Activated T-helper 2 cell treated with anti-CD3 and anti-CD28 coated beads, Interferon-gamma antibody, Interleukin-2, Interleukin-4, amounts not matched to agents 10 μg/mL and 5 μg/mL and 100 μg/mL, durations not matched to agents 14 hours and 24 hours and 36 hours (primary cell): ENCODE measurements around the gene MYOM3. TPM values are rescaled to one million over a fixed set of nuclear protein-coding genes. Genes with fewer than 3 reads are reported as not detected.

Source experiments
- DNase-seq: peaks from one replicate; pipeline ENCODE4 v3.0.0; 2021; ENCODE audit warnings: low spot score
- H3K27ac Mint-ChIP-seq: one replicate; pipeline ENCODE4 v1.8.0; 2021; ENCODE audit warnings: mixed read lengths
- H3K27me3 Mint-ChIP-seq: one replicate; pipeline ENCODE4 v1.8.0; 2021; ENCODE audit warnings: low read depth, mixed read lengths
- H3K36me3 Mint-ChIP-seq: one replicate; pipeline ENCODE4 v1.8.0; 2021; ENCODE audit warnings: low read depth, mixed read lengths
- H3K4me1 Mint-ChIP-seq: one replicate; pipeline ENCODE4 v1.8.0; 2021; ENCODE audit warnings: low read depth, mixed read lengths
- H3K4me3 Mint-ChIP-seq: one replicate; pipeline ENCODE4 v1.8.0; 2021; ENCODE audit warnings: low read depth, mild to moderate bottlenecking, moderate library complexity, mixed read lengths
- H3K9me3 Mint-ChIP-seq: one replicate; pipeline ENCODE4 v1.8.0; 2021; ENCODE audit warnings: mixed read lengths
- intact Hi-C: fragments of 100-400 bp; cut with micrococcal nuclease; formaldehyde crosslinking; loops from one replicate; pipeline ENCODE4 v1.15.1; 2023
- total RNA-seq: library from RNA; stranded (reverse); gene quantifications from 2 replicates; pipeline ENCODE4 v1.2.3, GENCODE V29; 2022

MYOM3 gene
- total RNA-seq, 1 donor from 2014 or later = not detected

DNA sequence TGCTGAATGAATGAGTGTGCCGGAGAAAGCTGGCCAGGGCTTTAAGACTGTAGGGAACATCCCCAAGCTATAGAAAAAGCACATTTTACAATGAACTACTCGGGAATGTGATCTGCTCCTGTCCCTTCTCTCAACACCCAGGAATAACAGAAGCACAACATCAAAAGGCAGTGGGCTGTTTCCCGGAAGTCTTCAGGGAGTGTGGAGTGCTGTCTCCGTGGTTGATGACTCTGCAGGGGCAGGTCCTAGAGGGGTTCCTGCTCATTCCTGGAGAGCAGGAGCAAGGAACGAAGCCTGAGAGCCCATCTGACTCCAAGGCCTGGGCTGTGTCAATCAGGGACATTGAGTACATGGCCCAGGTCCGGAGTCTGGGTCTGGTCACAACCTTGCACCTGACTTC, 35.9 kb upstream of the MYOM3 start:
- DNase-seq = no peak
- Mint-ChIP-seq H3K36me3 (no peaks in the 10 kb centered on the region), H3K4me1 (peaks cover 14% of the 10 kb centered on the region), H3K27ac (no peak overlapping the region), H3K9me3 (no peaks in the 10 kb centered on the region), H3K4me3 (no peak overlapping the region), H3K27me3 (peaks cover 23% of the 10 kb centered on the region)
- intact Hi-C loops = no loop called here

DNA sequence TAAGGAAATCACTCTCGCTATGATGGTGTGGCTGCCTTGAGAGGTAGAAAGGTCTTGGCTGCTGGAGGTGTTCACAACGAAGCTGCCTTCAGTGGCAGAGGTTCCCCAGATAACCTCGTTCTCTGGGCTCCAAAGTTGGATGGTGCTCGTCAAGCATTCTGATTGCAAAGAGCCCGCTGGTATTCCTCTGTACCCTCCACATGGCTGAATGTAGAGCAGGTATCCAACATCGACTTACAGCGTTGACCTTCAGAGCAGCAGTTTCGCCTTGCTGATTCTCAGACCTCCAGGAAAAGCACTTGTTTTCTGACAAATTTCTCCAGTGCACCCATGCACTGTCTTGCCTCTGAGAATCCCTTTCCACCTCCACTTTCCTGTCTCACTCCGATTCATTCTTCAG, 35.3 kb upstream of the MYOM3 start:
- no peaks in the 10 kb centered on the region for H3K9me3 Mint-ChIP-seq
- H3K4me3 Mint-ChIP-seq = no peak overlapping the region
- H3K36me3 Mint-ChIP-seq = no peaks in the 10 kb centered on the region
- H3K27ac Mint-ChIP-seq = no peak overlapping the region
- peaks cover 14% of the 10 kb centered on the region for H3K4me1 Mint-ChIP-seq
- H3K27me3 Mint-ChIP-seq = peaks cover 21% of the 10 kb centered on the region
- no peak for DNase-seq
- intact Hi-C loops = no loop called here

DNA sequence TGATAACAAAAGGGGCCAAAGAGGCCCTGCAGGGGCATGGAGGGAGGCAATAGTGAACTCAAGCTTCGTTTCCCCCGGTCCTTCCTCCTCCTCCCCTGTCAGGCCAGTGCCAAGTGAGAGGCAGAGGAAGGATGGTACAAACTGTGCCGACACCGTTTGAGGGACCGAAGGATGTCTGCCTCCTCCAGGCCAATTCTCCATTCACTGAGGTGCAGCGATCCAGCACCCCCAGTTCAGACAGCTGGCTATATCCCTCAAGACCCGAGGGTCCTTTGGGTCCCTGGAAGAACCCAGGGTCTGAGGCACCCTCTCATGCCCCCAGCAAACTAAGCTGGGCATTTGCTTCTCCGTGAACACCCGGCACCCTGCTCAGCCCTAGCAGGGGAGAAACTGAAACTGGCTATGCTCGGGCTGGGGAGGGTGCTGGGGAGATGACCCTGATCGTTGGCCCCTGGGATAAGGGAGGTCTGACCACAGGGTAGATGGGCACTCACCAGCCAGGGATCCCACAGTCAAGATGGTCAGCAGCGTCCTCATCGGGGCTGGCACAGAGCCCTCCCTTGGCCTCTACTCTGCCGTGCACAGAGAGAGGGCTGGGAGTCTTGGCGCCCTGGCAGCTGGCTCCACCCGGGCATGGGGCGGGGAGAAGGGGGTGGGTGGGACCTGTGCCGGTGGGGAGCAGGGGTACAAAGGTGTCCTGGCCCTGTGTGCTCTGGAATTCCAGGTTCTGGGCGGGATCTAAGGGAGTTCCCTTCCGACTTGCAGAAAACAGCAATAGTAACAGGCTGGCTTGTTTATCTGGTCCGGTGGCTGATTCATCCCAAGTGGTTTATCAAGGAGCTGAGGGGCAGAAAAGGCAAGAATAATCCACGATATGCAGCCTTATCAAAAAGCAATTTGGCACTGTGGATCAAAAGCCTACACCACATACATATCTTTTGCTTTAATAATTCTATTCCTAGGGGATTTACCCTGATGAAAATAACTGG, 30.9 kb upstream of the MYOM3 start, which contains the start of gene IL22RA1:
Gene IL22RA1 (minus strand): TSS at position 595 of the 989 bp plus-strand sequence. CDS start 58 bp downstream, at position 537.
- Mint-ChIP-seq H3K36me3 (no peaks in the 10 kb centered on the region), H3K4me3 (no peak within 1 kb of the TSS), H3K4me1 (no peaks in the 10 kb centered on the region), H3K27ac (no peak within 1 kb of the TSS), H3K27me3 (peaks cover 9% of the 10 kb centered on the region), H3K9me3 (no peaks in the 10 kb centered on the region)
- DNase-seq = no peak
- intact Hi-C loops = no loop called here

DNA sequence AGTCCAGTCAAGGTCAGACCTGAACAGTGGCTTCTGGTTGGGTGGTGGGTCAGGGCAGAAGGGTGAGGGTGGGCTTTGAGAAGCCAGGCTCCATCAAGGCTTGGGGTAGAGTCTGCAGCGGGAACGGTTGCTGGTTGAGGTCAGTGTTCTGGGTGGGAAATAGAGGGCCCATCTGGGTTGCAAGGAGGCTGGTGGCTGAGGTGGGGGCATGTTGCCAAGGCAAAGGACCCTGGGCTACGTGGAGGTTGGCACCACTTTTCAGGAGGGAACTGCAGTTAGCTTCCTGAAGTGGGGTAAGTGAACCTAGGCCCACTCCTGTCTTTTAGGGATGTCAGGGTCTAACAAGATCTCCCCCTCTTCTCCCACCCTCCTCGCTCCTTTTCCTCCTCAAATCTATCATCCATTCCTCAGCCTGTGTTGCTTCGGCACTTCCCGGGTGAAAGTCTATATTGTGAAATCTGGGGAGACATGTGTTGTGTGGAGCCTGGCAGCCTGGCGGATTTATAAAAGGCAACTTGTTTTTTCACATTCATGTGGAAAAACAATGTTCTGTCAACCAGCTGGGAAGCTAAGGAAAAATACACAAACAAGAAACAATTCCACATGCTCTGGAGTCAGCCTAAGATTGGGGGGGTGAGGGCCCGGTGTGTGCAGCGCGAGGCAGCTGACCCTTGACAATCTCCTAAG, 29.5 kb upstream of the MYOM3 start:
- peaks cover 7% of the 10 kb centered on the region for H3K27me3 Mint-ChIP-seq
- no peaks in the 10 kb centered on the region for H3K36me3 Mint-ChIP-seq
- H3K4me1 Mint-ChIP-seq = no peaks in the 10 kb centered on the region
- intact Hi-C loops = no loop called here
- H3K9me3 Mint-ChIP-seq = no peaks in the 10 kb centered on the region
- no peak overlapping the region for H3K27ac Mint-ChIP-seq
- DNase-seq = no peak
- H3K4me3 Mint-ChIP-seq = no peak overlapping the region

DNA sequence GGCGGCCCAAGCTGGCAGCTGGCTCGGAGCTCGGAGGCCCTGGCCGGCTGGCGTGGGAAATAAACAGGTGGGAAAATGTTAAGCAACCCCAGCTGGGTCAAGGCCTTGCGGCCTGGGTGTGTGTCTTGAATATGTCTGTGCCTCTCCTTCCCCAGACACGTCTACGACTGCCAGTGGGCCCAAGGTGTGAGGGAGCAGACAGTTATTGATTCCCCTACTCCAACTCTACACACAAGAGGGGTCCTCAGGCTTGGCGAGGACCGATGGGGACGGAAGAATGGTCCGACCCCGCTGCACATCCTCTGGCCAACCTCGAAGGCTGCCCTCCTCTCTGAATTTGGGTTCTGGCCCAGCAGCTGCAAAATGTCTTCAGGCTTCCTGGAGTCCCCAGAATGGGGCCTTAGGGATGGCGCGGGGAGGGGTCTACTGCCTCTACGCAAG, 28.8 kb upstream of the MYOM3 start:
- Mint-ChIP-seq H3K27ac (no peak overlapping the region), H3K4me3 (no peak overlapping the region), H3K9me3 (no peaks in the 10 kb centered on the region), H3K4me1 (no peaks in the 10 kb centered on the region), H3K36me3 (no peaks in the 10 kb centered on the region), H3K27me3 (peaks cover 4% of the 10 kb centered on the region)
- intact Hi-C loops = no loop called here
- DNase-seq = no peak

DNA sequence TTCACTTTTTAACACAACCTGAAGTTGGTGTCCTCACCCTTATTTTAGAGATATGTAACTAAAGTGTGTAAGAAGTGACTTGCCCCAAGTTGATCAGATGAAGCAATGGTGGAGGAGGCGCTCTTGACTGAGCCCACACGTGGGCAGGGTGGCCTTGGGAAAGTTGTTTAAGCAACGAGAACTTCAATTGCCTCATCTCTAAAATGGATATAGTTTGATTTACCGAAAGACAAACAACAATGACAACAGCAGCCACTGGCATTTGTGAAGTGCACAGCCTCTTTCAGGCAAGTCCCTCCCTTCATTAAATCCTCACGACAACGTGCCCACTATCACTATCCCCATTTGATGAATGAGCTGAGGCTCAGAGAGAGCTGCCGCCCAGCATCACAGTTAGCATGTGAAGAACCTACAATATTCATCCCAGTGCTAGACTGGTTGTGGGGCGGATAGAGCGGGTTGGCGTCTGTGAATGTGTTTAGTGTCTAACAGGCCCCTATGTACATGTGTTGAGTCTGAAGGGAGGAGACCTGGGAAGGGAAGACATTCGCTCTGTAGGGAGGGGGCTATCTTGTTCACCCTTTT, 28.0 kb upstream of the MYOM3 start:
- no peak overlapping the region for H3K27ac Mint-ChIP-seq
- no peak for DNase-seq
- H3K4me1 Mint-ChIP-seq = no peaks in the 10 kb centered on the region
- no peaks in the 10 kb centered on the region for H3K9me3 Mint-ChIP-seq
- intact Hi-C loops = no loop called here
- peaks cover 6% of the 10 kb centered on the region for H3K27me3 Mint-ChIP-seq
- no peak overlapping the region for H3K4me3 Mint-ChIP-seq
- no peaks in the 10 kb centered on the region for H3K36me3 Mint-ChIP-seq

DNA sequence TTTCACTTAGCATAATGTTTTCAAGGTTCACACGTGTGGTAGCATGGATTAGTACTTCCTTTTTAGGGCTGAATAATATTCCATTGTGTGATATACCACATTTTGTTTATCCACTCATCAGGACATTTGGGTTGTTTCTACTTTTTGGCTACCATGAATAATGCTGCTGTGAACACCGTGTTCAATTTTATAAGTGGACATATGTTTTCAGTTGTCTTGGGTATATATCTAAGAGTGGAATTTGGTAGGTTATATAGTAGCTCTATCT, 27.2 kb upstream of the MYOM3 start:
- Mint-ChIP-seq H3K27ac (no peak overlapping the region), H3K27me3 (peaks cover 4% of the 10 kb centered on the region), H3K36me3 (no peaks in the 10 kb centered on the region), H3K4me3 (no peak overlapping the region), H3K9me3 (no peaks in the 10 kb centered on the region), H3K4me1 (no peaks in the 10 kb centered on the region)
- intact Hi-C loops = no loop called here
- no peak for DNase-seq

DNA sequence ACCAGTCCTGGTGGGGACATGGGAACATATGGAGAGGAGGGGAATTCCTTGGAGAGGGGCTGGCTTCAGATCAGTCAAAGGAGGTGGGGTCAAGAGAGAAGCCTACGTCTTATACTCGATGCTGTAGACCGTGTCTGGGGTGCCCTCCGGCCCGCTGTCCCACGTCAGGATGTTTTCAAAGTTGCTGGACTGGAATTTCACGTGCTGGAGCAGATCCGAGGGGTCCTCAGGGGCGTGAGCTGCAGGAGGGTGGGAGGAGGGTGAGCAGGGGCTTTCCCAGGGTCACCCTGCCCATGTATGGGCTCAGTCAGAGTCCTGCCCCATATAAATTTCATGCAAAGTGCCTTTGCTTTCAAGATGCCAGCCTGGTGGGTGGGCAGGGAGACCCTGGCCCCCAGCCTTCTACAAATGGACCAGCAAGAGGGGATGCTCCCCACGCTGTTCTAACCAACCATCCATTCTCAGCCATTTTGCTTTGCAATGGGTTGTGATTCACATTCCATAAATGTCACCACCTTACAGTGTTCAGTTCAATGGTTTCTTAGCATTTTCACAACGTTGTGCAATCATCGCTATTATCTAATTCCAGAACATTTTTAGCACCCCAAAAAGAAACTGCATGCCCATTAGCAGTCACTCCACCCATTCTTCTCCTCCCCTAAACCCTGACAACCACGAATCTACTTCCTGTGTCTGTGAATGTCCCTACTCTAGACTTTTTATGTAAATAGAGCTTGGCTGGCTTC, 26.7 kb upstream of the MYOM3 start:
- intact Hi-C loops = no loop called here
- Mint-ChIP-seq H3K9me3 (no peaks in the 10 kb centered on the region), H3K4me1 (no peaks in the 10 kb centered on the region), H3K27me3 (peaks cover 4% of the 10 kb centered on the region), H3K36me3 (no peaks in the 10 kb centered on the region), H3K27ac (no peak overlapping the region), H3K4me3 (no peak overlapping the region)
- no peak for DNase-seq

DNA sequence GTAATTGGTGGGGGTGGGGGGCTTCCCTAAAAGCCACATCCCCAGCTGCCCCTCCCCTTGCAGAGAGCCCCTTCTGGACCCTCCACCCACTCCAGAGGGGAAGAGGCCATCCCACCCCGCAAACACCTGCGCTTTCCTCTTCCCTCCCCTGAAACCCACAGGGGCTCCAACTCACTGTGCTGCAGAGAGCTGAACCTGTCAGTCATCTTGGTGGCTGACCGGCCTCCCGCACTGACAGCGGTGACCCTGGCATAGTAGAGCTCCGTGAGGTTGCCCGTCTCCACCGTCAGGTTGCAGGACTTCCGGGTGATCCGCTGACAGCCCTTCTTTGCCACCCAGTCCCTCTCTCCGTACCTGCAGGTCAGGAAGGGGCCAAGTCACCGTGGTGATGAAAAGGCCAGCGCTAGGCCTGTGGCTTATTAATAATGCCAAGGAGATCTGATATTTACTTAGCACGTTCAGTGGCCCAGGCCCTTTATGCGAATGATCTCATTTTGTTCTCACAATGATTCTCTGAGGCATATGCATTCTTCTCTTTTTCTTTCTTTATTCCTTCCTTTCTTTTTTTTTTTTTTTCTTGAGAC, 25.1 kb upstream of the MYOM3 start:
- Mint-ChIP-seq H3K27me3 (peaks cover 6% of the 10 kb centered on the region), H3K4me1 (no peaks in the 10 kb centered on the region), H3K9me3 (no peaks in the 10 kb centered on the region), H3K4me3 (no peak overlapping the region), H3K36me3 (no peaks in the 10 kb centered on the region), H3K27ac (no peak overlapping the region)
- no peak for DNase-seq
- intact Hi-C loops = no loop called here

DNA sequence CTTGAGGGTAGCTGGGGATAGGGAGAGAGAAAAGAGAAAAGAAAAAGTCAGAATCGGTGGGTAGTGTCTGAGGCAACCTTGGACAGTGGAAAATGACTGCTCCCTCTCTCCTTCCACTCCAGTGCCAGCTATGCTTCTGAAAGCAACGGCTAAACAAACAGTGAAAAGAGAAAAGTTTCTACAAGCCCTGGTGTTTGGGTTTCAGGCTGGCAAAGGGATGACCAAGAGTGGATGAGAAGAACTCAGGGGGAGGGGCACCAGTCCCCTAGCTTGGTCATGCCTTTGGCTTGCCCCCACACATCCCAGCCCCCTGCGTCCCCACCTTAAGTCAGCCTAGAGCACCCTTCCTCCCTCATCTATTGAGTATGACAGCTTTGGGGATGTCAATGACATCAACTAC, 22.4 kb upstream of the MYOM3 start:
- intact Hi-C loops = no loop called here
- DNase-seq = no peak
- Mint-ChIP-seq H3K27ac (no peak overlapping the region), H3K4me3 (no peak overlapping the region), H3K9me3 (peaks cover 7% of the 10 kb centered on the region), H3K4me1 (no peaks in the 10 kb centered on the region), H3K27me3 (peaks cover 7% of the 10 kb centered on the region), H3K36me3 (no peaks in the 10 kb centered on the region)

DNA sequence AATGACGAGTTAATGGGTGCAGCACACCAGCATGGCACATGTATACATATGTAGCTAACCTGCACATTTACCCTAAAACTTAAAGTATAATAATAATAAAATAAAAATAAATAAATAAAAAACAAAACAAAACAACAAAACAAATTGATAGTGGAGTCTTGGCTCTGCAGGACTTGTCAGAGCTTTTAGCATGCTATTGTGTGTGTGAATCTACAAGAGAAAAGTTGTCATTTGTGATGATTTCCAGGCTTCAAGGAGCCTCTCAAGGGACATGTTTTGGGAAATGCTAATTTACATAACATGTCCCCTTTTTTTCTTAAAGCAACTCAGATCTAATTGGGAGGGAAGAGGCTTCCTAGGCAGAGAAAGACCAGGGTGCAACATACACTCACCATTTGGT, 21.9 kb upstream of the MYOM3 start:
- no peaks in the 10 kb centered on the region for H3K4me1 Mint-ChIP-seq
- peaks cover 10% of the 10 kb centered on the region for H3K27me3 Mint-ChIP-seq

DNA sequence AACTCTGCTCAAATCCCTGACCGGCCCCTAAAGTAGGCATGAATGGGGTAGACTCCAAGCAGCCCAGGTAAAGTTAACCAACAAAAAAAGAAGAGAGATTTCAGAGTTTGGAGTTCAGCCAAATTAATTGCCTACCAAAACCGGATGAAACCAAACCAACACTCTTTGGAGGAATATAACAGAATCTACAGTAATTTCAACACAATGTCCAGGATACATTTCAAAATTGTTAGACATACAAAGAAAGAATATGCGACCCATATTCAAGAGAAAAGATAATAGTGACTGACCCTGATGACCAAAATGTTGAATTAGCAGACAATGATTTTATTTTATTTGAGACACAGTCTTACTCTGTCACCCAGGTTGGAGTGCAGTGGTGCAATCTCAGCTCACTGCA, 18.4 kb upstream of the MYOM3 start:
- Mint-ChIP-seq H3K27me3 (peaks cover 12% of the 10 kb centered on the region), H3K4me1 (no peaks in the 10 kb centered on the region), H3K36me3 (no peaks in the 10 kb centered on the region), H3K27ac (no peak overlapping the region), H3K4me3 (no peak overlapping the region), H3K9me3 (peaks cover 7% of the 10 kb centered on the region)
- intact Hi-C loops = no loop called here
- no peak for DNase-seq

More for the DNA sequence above, 21.9 kb upstream of the MYOM3 start:
- intact Hi-C loops = no loop called here
- H3K9me3 Mint-ChIP-seq = peaks cover 7% of the 10 kb centered on the region
- no peak overlapping the region for H3K27ac Mint-ChIP-seq
- H3K36me3 Mint-ChIP-seq = no peaks in the 10 kb centered on the region
- H3K4me3 Mint-ChIP-seq = no peak overlapping the region
- no peak for DNase-seq
